H7 (cell line): ENCODE measurements around the gene RGS8. TPM values are rescaled to one million over a fixed set of nuclear protein-coding genes. Genes with fewer than 3 reads are reported as not detected.

Experiments used
- DNase-seq: peaks from one replicate; pipeline ENCODE4 v3.0.0; 2012
- H3K27me3 ChIP-seq: 2 replicates; pipeline ENCODE4 v1.6.0; 2011; ENCODE audit warnings: mild to moderate bottlenecking, low read length; ENCODE audit not compliant: control insufficient read depth, insufficient read depth
- H3K36me3 ChIP-seq: replicated peaks from 2 replicates; pipeline ENCODE4 v1.5.1; 2011; ENCODE audit warnings: low read length; ENCODE audit not compliant: control insufficient read depth, insufficient read depth
- H3K4me3 ChIP-seq: 2 replicates; pipeline ENCODE4 v1.5.1; 2011; ENCODE audit warnings: low read depth, mild to moderate bottlenecking, control low read depth, low read length, moderate library complexity; ENCODE audit not compliant: insufficient read depth
- total RNA-seq: library from RNA; depleted of rRNA; stranded (reverse); fragments of >200 nt; shearing (Covaris generic); gene quantifications from 2 replicates; pipeline ENCODE4 v1.2.3, GENCODE V29; 2014; rRNA removed

RGS8 gene
- total RNA-seq, result 2.3 and 14.2 TPM in 2 replicates

- peak; percentile 81 for DNase-seq
Measured at GRCh38 chr1:182684116-182684828, at the start of gene RGS8. RGS8 (minus strand) TSS chr1:182684587; CDS start chr1:182669649, 14,938 bp downstream.

GRCh38 chr1:182731852-182732575 lies 47.6 kb upstream of the RGS8 start:
- DNase-seq, result no peak
- Histone ChIP-seq H3K27me3 (no peaks in the 10 kb centered on the region), H3K4me3 (no peak overlapping the region)

More at GRCh38 chr1:182684116-182684828, at the start of gene RGS8:
- Histone ChIP-seq H3K27me3 (peaks cover 5% of the 10 kb centered on the region), H3K36me3 (no peaks in the 10 kb centered on the region), H3K4me3 (no peak within 1 kb of the TSS)

GRCh38 chr1:182726912-182727311 lies 42.5 kb upstream of the RGS8 start:
- H3K36me3 ChIP-seq, result no peaks in the 10 kb centered on the region
- no peak for DNase-seq
- no peaks in the 10 kb centered on the region for H3K27me3 ChIP-seq
- no peak overlapping the region for H3K4me3 ChIP-seq

More at GRCh38 chr1:182731852-182732575, 47.6 kb upstream of the RGS8 start:
- H3K36me3 ChIP-seq, result no peaks in the 10 kb centered on the region

- Histone ChIP-seq H3K4me3 (no peak overlapping the region), H3K36me3 (no peaks in the 10 kb centered on the region), H3K27me3 (no peaks in the 10 kb centered on the region)
- no peak for DNase-seq
Measured at GRCh38 chr1:182725259-182726255, 41.2 kb upstream of the RGS8 start.

GRCh38 chr1:182724215-182724614 lies 39.8 kb upstream of the RGS8 start:
- Histone ChIP-seq H3K4me3 (no peak overlapping the region), H3K36me3 (no peaks in the 10 kb centered on the region), H3K27me3 (no peaks in the 10 kb centered on the region)
- DNase-seq, result no peak

- no peaks in the 10 kb centered on the region for H3K27me3 ChIP-seq
- H3K36me3 ChIP-seq, result no peaks in the 10 kb centered on the region
- H3K4me3 ChIP-seq, result no peak overlapping the region
- DNase-seq, result no peak
Measured at GRCh38 chr1:182723200-182723599, 38.8 kb upstream of the RGS8 start.

- no peaks in the 10 kb centered on the region for H3K36me3 ChIP-seq
- no peak overlapping the region for H3K4me3 ChIP-seq
- no peaks in the 10 kb centered on the region for H3K27me3 ChIP-seq
- DNase-seq, result no peak
Measured at GRCh38 chr1:182721525-182721924, 37.1 kb upstream of the RGS8 start.

- DNase-seq, result no peak
- H3K27me3 ChIP-seq, result no peaks in the 10 kb centered on the region
- H3K4me3 ChIP-seq, result no peak overlapping the region
- no peaks in the 10 kb centered on the region for H3K36me3 ChIP-seq
Measured at GRCh38 chr1:182720463-182720862, 36.1 kb upstream of the RGS8 start.

- no peaks in the 10 kb centered on the region for H3K27me3 ChIP-seq
- H3K4me3 ChIP-seq, result no peak overlapping the region
- DNase-seq, result no peak
- no peaks in the 10 kb centered on the region for H3K36me3 ChIP-seq
Measured at GRCh38 chr1:182719553-182719952, 35.2 kb upstream of the RGS8 start.

GRCh38 chr1:182718311-182718710 lies 33.9 kb upstream of the RGS8 start:
- H3K4me3 ChIP-seq, result no peak overlapping the region
- no peaks in the 10 kb centered on the region for H3K36me3 ChIP-seq
- no peaks in the 10 kb centered on the region for H3K27me3 ChIP-seq
- no peak for DNase-seq

GRCh38 chr1:182716740-182717720 lies 32.6 kb upstream of the RGS8 start:
- no peak overlapping the region for H3K4me3 ChIP-seq
- no peak for DNase-seq
- no peaks in the 10 kb centered on the region for H3K27me3 ChIP-seq
- no peaks in the 10 kb centered on the region for H3K36me3 ChIP-seq

- Histone ChIP-seq H3K4me3 (no peak overlapping the region), H3K36me3 (no peaks in the 10 kb centered on the region), H3K27me3 (no peaks in the 10 kb centered on the region)
- no peak for DNase-seq
Measured at GRCh38 chr1:182715531-182715930, 31.1 kb upstream of the RGS8 start.

- no peak for DNase-seq
- H3K36me3 ChIP-seq, result no peaks in the 10 kb centered on the region
- no peak overlapping the region for H3K4me3 ChIP-seq
- no peaks in the 10 kb centered on the region for H3K27me3 ChIP-seq
Measured at GRCh38 chr1:182714546-182714945, 30.2 kb upstream of the RGS8 start.
